ENCODE results near the gene FASTK. TPM values are rescaled to one million over a fixed set of nuclear protein-coding genes. Genes with fewer than 3 reads are reported as not detected.

The FASTK gene
- total RNA-seq, 1 donor from 2014 or later = 81.9 TPM

DNA sequence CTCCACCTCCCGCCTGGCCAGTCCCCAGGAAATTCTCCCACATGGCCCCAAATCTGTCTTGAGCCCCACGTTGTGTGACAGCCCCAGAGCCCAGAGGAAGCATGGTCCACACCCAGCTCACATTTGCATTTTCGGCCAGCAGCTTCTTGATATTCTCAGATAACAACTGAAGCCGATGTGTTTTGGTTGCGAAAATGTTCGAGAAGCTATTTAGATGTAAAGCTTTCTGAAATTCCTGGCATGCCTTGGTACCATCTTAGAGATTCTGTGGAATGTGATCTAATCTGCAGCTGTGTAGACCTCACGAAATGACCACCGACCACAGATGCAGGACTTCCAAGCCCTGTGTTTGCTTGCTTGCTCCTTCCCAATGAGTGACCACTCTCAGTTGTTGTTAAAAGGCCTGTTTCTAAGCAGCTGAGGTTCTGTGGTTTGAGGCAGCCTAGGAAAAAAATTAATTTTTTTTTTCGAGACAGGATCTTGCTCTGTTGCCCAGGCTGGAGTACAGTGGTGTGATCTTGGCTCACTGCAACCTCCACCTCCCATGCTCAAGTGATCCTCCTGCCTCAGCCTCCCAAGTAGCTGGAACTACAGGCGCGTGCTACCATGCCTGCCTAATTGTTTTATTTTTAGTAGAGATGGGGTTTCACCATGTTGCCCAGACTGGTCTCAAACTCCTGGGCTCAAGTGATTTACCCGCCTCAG lies 12.4 kb downstream of the FASTK start:
- Mint-ChIP-seq H3K36me3 (ENCODE audit: insufficient read depth) (peaks cover 15% of the 10 kb centered on the region), H3K27ac (no peak overlapping the region), H3K4me1 (ENCODE audit: low read depth) (peaks cover 5% of the 10 kb centered on the region), H3K4me3 (ENCODE audit: low read depth) (no peak overlapping the region), H3K9me3 (ENCODE audit: low read depth) (no peaks in the 10 kb centered on the region), H3K27me3 (no peaks in the 10 kb centered on the region)
- TF ChIP-seq, protein P1, sequence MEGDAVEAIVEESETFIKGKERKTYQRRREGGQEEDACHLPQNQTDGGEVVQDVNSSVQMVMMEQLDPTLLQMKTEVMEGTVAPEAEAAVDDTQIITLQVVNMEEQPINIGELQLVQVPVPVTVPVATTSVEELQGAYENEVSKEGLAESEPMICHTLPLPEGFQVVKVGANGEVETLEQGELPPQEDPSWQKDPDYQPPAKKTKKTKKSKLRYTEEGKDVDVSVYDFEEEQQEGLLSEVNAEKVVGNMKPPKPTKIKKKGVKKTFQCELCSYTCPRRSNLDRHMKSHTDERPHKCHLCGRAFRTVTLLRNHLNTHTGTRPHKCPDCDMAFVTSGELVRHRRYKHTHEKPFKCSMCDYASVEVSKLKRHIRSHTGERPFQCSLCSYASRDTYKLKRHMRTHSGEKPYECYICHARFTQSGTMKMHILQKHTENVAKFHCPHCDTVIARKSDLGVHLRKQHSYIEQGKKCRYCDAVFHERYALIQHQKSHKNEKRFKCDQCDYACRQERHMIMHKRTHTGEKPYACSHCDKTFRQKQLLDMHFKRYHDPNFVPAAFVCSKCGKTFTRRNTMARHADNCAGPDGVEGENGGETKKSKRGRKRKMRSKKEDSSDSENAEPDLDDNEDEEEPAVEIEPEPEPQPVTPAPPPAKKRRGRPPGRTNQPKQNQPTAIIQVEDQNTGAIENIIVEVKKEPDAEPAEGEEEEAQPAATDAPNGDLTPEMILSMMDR (IDR thresholded peaks at IDR 0.05; ENCODE audit: unreplicated experiment) = no peak
- DNase-seq (ENCODE audit: low spot score, unreplicated experiment) = no peak

DNA sequence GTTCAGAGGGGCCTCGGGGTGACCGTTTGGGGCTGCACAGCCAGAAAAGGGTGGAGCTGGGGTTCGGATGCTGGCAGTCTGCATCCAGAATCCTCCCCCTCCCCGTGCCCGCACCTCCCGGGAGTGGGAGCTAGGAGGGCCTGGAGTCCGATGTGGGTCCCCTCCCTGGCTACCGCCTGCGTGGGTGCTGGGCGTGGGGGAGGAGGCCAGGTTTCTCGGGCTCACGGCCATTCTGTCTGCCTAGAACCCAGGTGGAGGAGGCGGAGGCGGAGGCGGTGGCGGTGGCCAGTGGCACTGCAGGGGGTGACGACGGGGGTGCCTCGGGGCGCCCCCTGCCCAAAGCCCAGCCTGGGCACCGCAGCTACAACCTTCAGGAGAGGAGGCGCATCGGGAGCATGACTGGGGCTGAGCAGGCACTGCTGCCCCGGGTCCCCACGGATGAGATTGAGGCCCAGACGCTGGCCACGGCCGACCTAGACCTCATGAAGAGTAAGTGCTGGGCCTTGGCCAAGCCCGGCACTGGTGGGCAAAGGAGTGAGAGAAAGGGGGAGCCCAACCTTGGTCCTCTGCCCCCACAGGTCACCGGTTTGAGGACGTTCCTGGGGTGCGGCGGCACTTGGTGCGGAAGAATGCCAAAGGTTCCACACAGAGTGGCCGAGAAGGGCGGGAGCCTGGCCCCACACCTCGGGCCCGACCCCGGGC lies 14.2 kb downstream of the FASTK start:
- DNase-seq (ENCODE audit: low spot score, unreplicated experiment) = no peak
- H3K4me3 Mint-ChIP-seq (ENCODE audit: low read depth) = no peak overlapping the region
- H3K27ac Mint-ChIP-seq = no peak overlapping the region
- peaks cover 11% of the 10 kb centered on the region for H3K4me1 Mint-ChIP-seq (ENCODE audit: low read depth)
- H3K9me3 Mint-ChIP-seq (ENCODE audit: low read depth) = no peaks in the 10 kb centered on the region
- H3K27me3 Mint-ChIP-seq = no peaks in the 10 kb centered on the region
- TF ChIP-seq, protein P1 (IDR thresholded peaks at IDR 0.05; ENCODE audit: unreplicated experiment) = no peak
- peaks cover 12% of the 10 kb centered on the region for H3K36me3 Mint-ChIP-seq (ENCODE audit: insufficient read depth)

DNA sequence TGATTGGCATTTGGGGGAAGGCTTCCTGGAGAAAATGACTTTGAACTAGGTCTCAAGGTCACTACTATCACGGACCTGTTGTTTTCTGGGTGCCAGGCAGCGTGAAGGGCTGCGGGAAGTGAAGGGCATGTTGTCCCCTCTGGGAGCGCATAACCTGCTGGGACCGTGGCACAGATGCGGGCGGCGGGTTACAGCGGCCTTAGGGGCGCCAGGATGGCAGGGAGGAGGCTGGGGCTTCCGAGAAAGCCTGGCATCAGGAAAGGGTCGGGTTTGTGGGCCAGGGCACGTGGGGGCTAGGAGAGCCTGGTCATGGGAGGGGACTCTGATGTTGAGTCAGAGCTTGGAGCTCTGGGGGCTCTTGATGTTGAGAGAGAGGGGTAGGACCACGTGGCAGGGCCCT lies 15.1 kb downstream of the FASTK start:
- DNase-seq (ENCODE audit: low spot score, unreplicated experiment) = no peak

DNA sequence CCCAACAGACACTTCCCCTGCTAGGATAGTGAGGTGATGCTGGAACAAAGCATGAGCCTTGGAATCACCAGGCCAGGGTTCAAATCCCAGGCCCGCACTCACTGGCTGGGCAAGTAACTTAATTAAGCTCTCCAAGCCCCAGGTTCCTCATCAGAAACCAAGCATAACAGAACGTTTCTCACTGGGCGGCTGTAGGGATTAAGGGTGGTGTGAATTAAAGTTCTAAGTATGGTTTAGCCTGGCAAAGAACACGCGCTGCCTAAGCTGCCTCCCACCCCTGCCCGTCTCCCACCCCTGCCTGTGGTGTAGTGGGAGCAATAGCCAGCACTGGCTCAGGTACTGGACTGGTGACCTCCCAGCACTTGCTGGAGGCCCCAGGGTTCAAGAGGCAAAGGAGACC lies 15.6 kb downstream of the FASTK start:
- TF ChIP-seq, protein P1 (IDR thresholded peaks at IDR 0.05; ENCODE audit: unreplicated experiment) = no peak
- peaks cover 12% of the 10 kb centered on the region for H3K36me3 Mint-ChIP-seq (ENCODE audit: insufficient read depth)
- DNase-seq (ENCODE audit: low spot score, unreplicated experiment) = no peak
- no peaks in the 10 kb centered on the region for H3K9me3 Mint-ChIP-seq (ENCODE audit: low read depth)
- H3K27ac Mint-ChIP-seq = no peak overlapping the region
- H3K4me3 Mint-ChIP-seq (ENCODE audit: low read depth) = no peak overlapping the region
- no peaks in the 10 kb centered on the region for H3K27me3 Mint-ChIP-seq
- peaks cover 17% of the 10 kb centered on the region for H3K4me1 Mint-ChIP-seq (ENCODE audit: low read depth)

More for the DNA sequence above, 15.1 kb downstream of the FASTK start:
- no peaks in the 10 kb centered on the region for H3K9me3 Mint-ChIP-seq (ENCODE audit: low read depth)
- TF ChIP-seq, protein P1 (IDR thresholded peaks at IDR 0.05; ENCODE audit: unreplicated experiment) = no peak
- peaks cover 12% of the 10 kb centered on the region for H3K36me3 Mint-ChIP-seq (ENCODE audit: insufficient read depth)
- no peak overlapping the region for H3K27ac Mint-ChIP-seq
- H3K4me3 Mint-ChIP-seq (ENCODE audit: low read depth) = no peak overlapping the region
- H3K4me1 Mint-ChIP-seq (ENCODE audit: low read depth) = peaks cover 17% of the 10 kb centered on the region
- no peaks in the 10 kb centered on the region for H3K27me3 Mint-ChIP-seq

DNA sequence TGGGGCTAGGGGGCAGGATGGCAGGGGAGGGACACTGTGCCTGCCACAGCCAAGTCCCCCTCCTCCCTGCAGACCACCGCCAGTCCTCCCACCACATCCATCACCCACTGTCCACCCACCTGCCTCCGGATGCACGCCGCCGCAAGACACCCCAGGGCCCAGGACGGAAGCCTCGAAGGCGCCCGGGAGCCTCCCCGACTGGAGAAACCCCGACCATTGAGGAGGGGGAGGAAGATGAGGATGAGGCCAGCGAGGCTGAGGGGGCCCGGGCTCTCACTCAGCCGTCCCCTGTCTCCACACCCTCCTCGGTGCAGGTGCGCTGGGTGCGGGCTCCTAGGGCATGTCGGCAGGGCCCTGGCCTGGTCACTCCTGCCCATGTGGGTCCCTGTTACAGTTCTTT lies 16.2 kb downstream of the FASTK start:
- Mint-ChIP-seq H3K4me3 (ENCODE audit: low read depth) (no peak overlapping the region), H3K27me3 (no peaks in the 10 kb centered on the region), H3K27ac (no peak overlapping the region), H3K4me1 (ENCODE audit: low read depth) (peaks cover 17% of the 10 kb centered on the region), H3K9me3 (ENCODE audit: low read depth) (no peaks in the 10 kb centered on the region), H3K36me3 (ENCODE audit: insufficient read depth) (peaks cover 12% of the 10 kb centered on the region)
- DNase-seq (ENCODE audit: low spot score, unreplicated experiment) = no peak
- TF ChIP-seq, protein P1 (IDR thresholded peaks at IDR 0.05; ENCODE audit: unreplicated experiment) = no peak
